Cardiac muscle cell (in vitro differentiated cells and primary cell): ENCODE measurements around the gene HOXD9. TPM values are rescaled to one million over a fixed set of nuclear protein-coding genes. Genes with fewer than 3 reads are reported as not detected.

Source experiments
- DNase-seq, 2 donors: peaks; one replicate each; pipeline versions ENCODE4 v3.0.0 to v3.0.0-alpha.2; 2010 to 2017; ENCODE audit warnings: low read depth in 1 of 2, low spot score in 1 of 2
- H3K27ac ChIP-seq: fragments of 200-600 bp; sonication (generic); 2 replicates; pipeline ENCODE4 v1.5.1; 2016
- H3K27me3 ChIP-seq: fragments of 200-600 bp; sonication (generic); 2 replicates; pipeline ENCODE4 v1.6.0; 2016; ENCODE audit warnings: control low read depth
- H3K36me3 ChIP-seq: fragments of 200-600 bp; sonication (generic); 2 replicates; pipeline ENCODE4 v1.5.1; 2016; ENCODE audit warnings: control low read depth
- H3K4me1 ChIP-seq: fragments of 200-600 bp; sonication (generic); 2 replicates; pipeline ENCODE4 v1.8.1; 2017; ENCODE audit warnings: low read depth, mild to moderate bottlenecking, mixed run types
- H3K4me3 ChIP-seq: fragments of 200-600 bp; sonication (generic); 2 replicates; pipeline ENCODE4 v1.5.1; 2016; ENCODE audit warnings: mild to moderate bottlenecking
- H3K9me3 ChIP-seq: fragments of 200-600 bp; sonication (generic); 2 replicates; pipeline ENCODE4 v1.5.1; 2017; ENCODE audit warnings: low read depth, mild to moderate bottlenecking, control low read depth
- CTCF ChIP-seq: IDR thresholded peaks from 2 replicates; pipeline ENCODE4 v1.5.1; 2012; ENCODE audit warnings: low read depth, mild to moderate bottlenecking, low read length
- polyA plus RNA-seq: library from polyadenylated mRNA; unstranded; fragments of >200 nt; fragmentation: Nextera tagmentation; extraction: Ambion mirVana; gene quantifications from 2 replicates; pipeline ENCODE4 v1.2.1, GENCODE V29; 2016
- total RNA-seq: library from RNA; depleted of rRNA; stranded (reverse); fragments of >200 nt; gene quantifications from 2 replicates; pipeline ENCODE4 v1.2.3, GENCODE V29; 2016

Gene HOXD9
- total and polyA plus RNA-seq, 2 experiments from 2014 or later = not detected

GRCh38 chr2:176105730-176106580 is 16.6 kb upstream of the HOXD9 start:
- H3K27ac ChIP-seq = no peak overlapping the region
- H3K9me3 ChIP-seq = no peaks in the 10 kb centered on the region
- no peak for DNase-seq
- H3K27me3 ChIP-seq = peaks cover 99% of the 10 kb centered on the region
- no peak for TF ChIP-seq CTCF
- no peak overlapping the region for H3K4me3 ChIP-seq
- peaks cover 5% of the 10 kb centered on the region for H3K4me1 ChIP-seq
- H3K36me3 ChIP-seq = no peaks in the 10 kb centered on the region

GRCh38 chr2:176106581-176107539 is 15.7 kb upstream of the HOXD9 start, which contains the start of gene HOXD11:
HOXD11 (plus strand) TSS chr2:176107280; CDS start chr2:176107356, 76 bp downstream.
- DNase-seq = peak in 1 of 2 donors; percentile 28
- no peak for TF ChIP-seq CTCF
- peaks cover 5% of the 10 kb centered on the region for H3K4me1 ChIP-seq
- H3K4me3 ChIP-seq = peak within 1 kb of the TSS; percentile 13
- no peak within 1 kb of the TSS for H3K27ac ChIP-seq
- no peaks in the 10 kb centered on the region for H3K9me3 ChIP-seq
- H3K27me3 ChIP-seq = peaks cover 99% of the 10 kb centered on the region
- no peaks in the 10 kb centered on the region for H3K36me3 ChIP-seq

- DNase-seq = no peak
- Histone ChIP-seq H3K4me3 (no peak overlapping the region), H3K36me3 (no peaks in the 10 kb centered on the region), H3K27ac (no peak overlapping the region), H3K27me3 (peaks cover 99% of the 10 kb centered on the region), H3K9me3 (no peaks in the 10 kb centered on the region), H3K4me1 (peaks cover 5% of the 10 kb centered on the region)
- TF ChIP-seq CTCF = no peak
Observed at GRCh38 chr2:176107731-176108181, 14.8 kb upstream of the HOXD9 start.

- no peaks in the 10 kb centered on the region for H3K36me3 ChIP-seq
- no peak for DNase-seq
- peaks cover 3% of the 10 kb centered on the region for H3K4me1 ChIP-seq
- H3K27ac ChIP-seq = no peak overlapping the region
- H3K27me3 ChIP-seq = peaks cover 99% of the 10 kb centered on the region
- no peaks in the 10 kb centered on the region for H3K9me3 ChIP-seq
- no peak for TF ChIP-seq CTCF
- H3K4me3 ChIP-seq = no peak overlapping the region
Observed at GRCh38 chr2:176109192-176109901, 13.2 kb upstream of the HOXD9 start.

GRCh38 chr2:176109946-176110345 is 12.6 kb upstream of the HOXD9 start:
- no peak overlapping the region for H3K27ac ChIP-seq
- DNase-seq = no peak
- peaks cover 2% of the 10 kb centered on the region for H3K4me1 ChIP-seq
- H3K36me3 ChIP-seq = no peaks in the 10 kb centered on the region
- H3K4me3 ChIP-seq = no peak overlapping the region
- TF ChIP-seq CTCF = no peak
- H3K9me3 ChIP-seq = no peaks in the 10 kb centered on the region
- H3K27me3 ChIP-seq = peaks cover 99% of the 10 kb centered on the region
